NT2/D1 (cell line): ENCODE data around the gene ZFR2.
"Not testable (repeated sequence)": the region's sequence is repeated elsewhere in the genome, so short reads cannot be mapped to it uniquely, and the experiment has no call there.

Source experiments
- SUZ12 ChIP-seq: IDR thresholded peaks from 2 replicates; pipeline ENCODE4 v1.6.1; 2011; ENCODE audit not compliant: insufficient read length, insufficient read depth; ENCODE audit errors: extremely low read depth
- YY1 ChIP-seq: IDR thresholded peaks from 2 replicates; pipeline ENCODE4 v1.6.1; 2011; ENCODE audit not compliant: insufficient read length, insufficient read depth
- ZNF274 ChIP-seq: IDR thresholded peaks from 2 replicates; pipeline ENCODE4 v1.6.1; 2011; ENCODE audit warnings: mild to moderate bottlenecking, low read depth, low read length

DNA sequence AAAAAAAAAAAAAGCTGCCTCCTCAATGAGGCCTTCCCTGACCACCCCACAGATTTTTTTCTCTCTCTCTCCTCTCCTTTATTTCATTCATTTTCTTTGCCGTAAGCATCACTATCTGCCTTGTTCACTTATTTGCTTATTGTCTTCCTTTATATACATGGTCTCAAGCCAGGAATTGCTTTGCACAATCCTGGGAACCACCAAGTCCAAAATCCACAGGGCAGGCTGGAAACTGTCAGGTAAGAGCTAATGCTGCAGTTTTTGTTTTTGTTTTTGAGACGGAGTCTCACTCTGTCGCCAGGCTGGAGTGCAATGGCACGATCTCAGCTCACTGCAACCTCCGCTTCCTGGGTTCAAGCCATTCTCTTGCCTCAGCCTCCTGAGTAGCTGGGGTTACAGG lies 26.1 kb upstream of the ZFR2 start:
- not testable (repeated sequence) for TF ChIP-seq YY1, ZNF274, SUZ12
